ENCODE data around the gene INTS13.

GRCh38 chr12:26861690-26862089 lies 76.1 kb downstream of the INTS13 start:
- TF ChIP-seq EZH2 (IDR thresholded peaks at IDR 0.05; ENCODE audit: insufficient read depth, poor library complexity, severe bottlenecking): no peak
- no peak for TF ChIP-seq EZH2phosphoT487 (IDR thresholded peaks at IDR 0.05; ENCODE audit: insufficient read depth, low read depth)
